GM23338 (cell line): Measurements from ENCODE around the gene VAPB. TPM values are rescaled to one million over a fixed set of nuclear protein-coding genes. Genes with fewer than 3 reads are reported as not detected.
A peak's percentile ranks its signal among the peaks of the same experiment; 100 is the strongest.

Source experiments
- ATAC-seq: fragments of 200-7000 bp; cut with Tn5 transposase; 3 replicates; pipeline ENCODE4 v1.9.1; 2020
- DNase-seq: peaks from one replicate; pipeline ENCODE4 v3.0.0-alpha.2; 2015; ENCODE audit warnings: low spot score
- H2AFZ ChIP-seq: fragments of 200-600 bp; sonication (generic); 2 replicates; pipeline ENCODE4 v1.8.0; 2016; ENCODE audit warnings: antibody characterized with exemption, mild to moderate bottlenecking, moderate library complexity
- H3F3A ChIP-seq: fragments of 200-600 bp; sonication (generic); replicated peaks from 2 replicates; pipeline ENCODE4 v1.8.0; 2017; ENCODE audit warnings: antibody characterized with exemption, mixed run types, low read depth
- H3K27ac ChIP-seq: fragments of 200-600 bp; sonication (generic); 2 replicates; pipeline ENCODE4 v1.6.1; 2016; ENCODE audit warnings: low read depth
- H3K27me3 ChIP-seq: fragments of 200-600 bp; sonication (generic); 2 replicates; pipeline ENCODE4 v1.8.0; 2016; ENCODE audit warnings: mild to moderate bottlenecking, mixed run types, moderate library complexity; ENCODE audit not compliant: insufficient read depth
- H3K36me3 ChIP-seq: fragments of 200-600 bp; sonication (generic); 2 replicates; pipeline ENCODE4 v1.8.0; 2016; ENCODE audit warnings: mild to moderate bottlenecking; ENCODE audit not compliant: insufficient read depth
- H3K4me1 ChIP-seq: fragments of 200-600 bp; sonication (generic); 2 replicates; pipeline ENCODE4 v1.8.0; 2016; ENCODE audit warnings: mild to moderate bottlenecking, moderate library complexity; ENCODE audit not compliant: insufficient read depth
- H3K4me2 ChIP-seq: fragments of 200-600 bp; sonication (generic); 2 replicates; pipeline ENCODE4 v1.7.1; 2017; ENCODE audit warnings: mixed run types
- H3K4me3 ChIP-seq: fragments of 200-600 bp; sonication (generic); 2 replicates; pipeline ENCODE4 v1.6.1; 2016; ENCODE audit warnings: mixed run types
- H3K79me2 ChIP-seq: fragments of 200-600 bp; sonication (generic); replicated peaks from 2 replicates; pipeline ENCODE4 v1.8.0; 2017; ENCODE audit warnings: mild to moderate bottlenecking; ENCODE audit not compliant: insufficient read depth
- H3K9me2 ChIP-seq: fragments of 200-600 bp; sonication (generic); 2 replicates; pipeline ENCODE4 v1.8.0; 2017; ENCODE audit not compliant: insufficient read depth
- H4K20me1 ChIP-seq: fragments of 200-600 bp; sonication (generic); replicated peaks from 2 replicates; pipeline ENCODE4 v1.8.0; 2017; ENCODE audit warnings: mild to moderate bottlenecking; ENCODE audit not compliant: insufficient read depth
- H3K27ac Mint-ChIP-seq: 2 replicates; pipeline ENCODE4 v1.8.0; 2020; ENCODE audit warnings: inconsistent platforms, mild to moderate bottlenecking, moderate library complexity, mixed read lengths
- H3K27me3 Mint-ChIP-seq: 3 replicates; pipeline ENCODE4 v1.8.0; 2022; ENCODE audit warnings: low read depth, mild to moderate bottlenecking, moderate library complexity, mixed read lengths, inconsistent platforms; ENCODE audit not compliant: insufficient read depth, poor library complexity
- H3K36me3 Mint-ChIP-seq: 3 replicates; pipeline ENCODE4 v1.8.0; 2021; ENCODE audit warnings: low read depth, mild to moderate bottlenecking, inconsistent platforms, moderate library complexity, mixed read lengths
- H3K4me1 Mint-ChIP-seq: 3 replicates; pipeline ENCODE4 v1.8.0; 2020; ENCODE audit warnings: mild to moderate bottlenecking, inconsistent platforms, mixed read lengths
- H3K4me3 Mint-ChIP-seq: 3 replicates; pipeline ENCODE4 v1.8.0; 2021; ENCODE audit warnings: moderate library complexity, mild to moderate bottlenecking, inconsistent platforms, mixed read lengths
- H3K9me3 Mint-ChIP-seq: 3 replicates; pipeline ENCODE4 v1.8.0; 2020; ENCODE audit warnings: moderate library complexity, mild to moderate bottlenecking, inconsistent platforms, mixed read lengths
- CTCF ChIP-seq, 2 experiments: fragments of 200-600 bp in 1 of 2; sonication (generic) in 1 of 2; conservative IDR thresholded peaks; 2 replicates each; pipeline versions ENCODE4 v1.5.1 to v1.6.1; 2016 to 2017; ENCODE audit warnings: antibody characterized with exemption in 2 of 2, low read depth in 2 of 2, mild to moderate bottlenecking in 2 of 2, moderate library complexity in 1 of 2
- EZH2 ChIP-seq: fragments of 200-600 bp; sonication (generic); IDR thresholded peaks from one replicate; pipeline ENCODE4 v1.8.0; 2017; ENCODE audit warnings: antibody characterized with exemption, mild to moderate bottlenecking, low read depth; ENCODE audit not compliant: unreplicated experiment
- EZH2phosphoT487 ChIP-seq: fragments of 200-600 bp; sonication (generic); IDR thresholded peaks from one replicate; pipeline ENCODE4 v1.8.1; 2018; ENCODE audit warnings: antibody characterized with exemption; ENCODE audit not compliant: unreplicated experiment
- JUNB ChIP-seq: IDR thresholded peaks from one replicate; pipeline ENCODE4 v1.6.1; 2016; ENCODE audit warnings: antibody characterized with exemption; ENCODE audit not compliant: unreplicated experiment
- NANOG ChIP-seq: IDR thresholded peaks from 2 replicates; pipeline ENCODE4 v1.6.1; 2016; ENCODE audit warnings: antibody characterized with exemption, borderline replicate concordance
- REST ChIP-seq: IDR thresholded peaks from one replicate; pipeline ENCODE4 v1.6.1; 2018; ENCODE audit warnings: antibody characterized with exemption; ENCODE audit not compliant: unreplicated experiment
- ZNF114 ChIP-seq: fragments of 250-450 bp; sonication (Bioruptor Pico); IDR thresholded peaks from 2 replicates; pipeline ENCODE4 v1.5.0; 2020; ENCODE audit warnings: mild to moderate bottlenecking, moderate library complexity
- ZNF331 ChIP-seq: fragments of 250-450 bp; sonication (Bioruptor Pico); IDR thresholded peaks from 2 replicates; pipeline ENCODE4 v1.5.0; 2020; ENCODE audit warnings: low read depth, mild to moderate bottlenecking, moderate library complexity
- polyA plus RNA-seq: library from polyadenylated mRNA; unstranded; fragments of >200 nt; fragmentation: Nextera tagmentation; extraction: Ambion mirVana; gene quantifications from 2 replicates; pipeline ENCODE4 v1.2.1, GENCODE V29; 2016
- total RNA-seq: library from RNA; depleted of rRNA; stranded (reverse); fragments of >200 nt; shearing (Covaris generic); gene quantifications from 2 replicates; pipeline ENCODE4 v1.2.3, GENCODE V29; 2014

The VAPB gene
- total and polyA plus RNA-seq, 2 experiments from 2014 or later: 18.8 to 22.9 TPM

GRCh38 chr20:58470336-58471192 is 81.5 kb downstream of the VAPB start (continued):
- TF ChIP-seq ZNF331 (CRISPR knock-in tag): no peak
- no peak for TF ChIP-seq EZH2phosphoT487
- no peak for TF ChIP-seq REST
- TF ChIP-seq EZH2: no peak
- no peak for TF ChIP-seq NANOG
- TF ChIP-seq JUNB: no peak
- no peak for TF ChIP-seq ZNF114

- no peak overlapping the region for H3K4me3 Mint-ChIP-seq
- H3K4me1 ChIP-seq: no peaks in the 10 kb centered on the region
These were observed 82.5 kb downstream of the VAPB start for GRCh38 chr20:58471193-58472164.

More at GRCh38 chr20:58471193-58472164, 82.5 kb downstream of the VAPB start:
- no peak overlapping the region for H3K4me2 ChIP-seq
- Mint-ChIP-seq H3K9me3 (peaks cover 2% of the 10 kb centered on the region), H3K27ac (no peak overlapping the region), H3K36me3 (no peaks in the 10 kb centered on the region), H3K4me1 (peaks cover 5% of the 10 kb centered on the region; the same call in 2 of the 3 replicates), H3K27me3 (peaks cover 3% of the 10 kb centered on the region)
- no peaks in the 10 kb centered on the region for H4K20me1 ChIP-seq
- ATAC-seq (no peak), DNase-seq (no peak)
- H2AFZ ChIP-seq: no peak overlapping the region
- no peak overlapping the region for H3K27ac ChIP-seq
- no peaks in the 10 kb centered on the region for H3F3A ChIP-seq
- TF ChIP-seq REST (no peak), CTCF (conservative IDR thresholded peaks at IDR 0.05; ENCODE audit: low read depth in 2 of 2) (peak in 1 of 2 experiments; percentile 33; a peak in 1 of 4 replicates)
- H3K4me3 ChIP-seq: no peak overlapping the region
- no peaks in the 10 kb centered on the region for H3K79me2 ChIP-seq
- no peaks in the 10 kb centered on the region; the same call in 1 of the 2 replicates for H3K9me2 ChIP-seq
- H3K27me3 ChIP-seq: no peaks in the 10 kb centered on the region
- no peaks in the 10 kb centered on the region for H3K36me3 ChIP-seq
